ENCODE measurements around the gene PRKCA. TPM values are rescaled to one million over a fixed set of nuclear protein-coding genes. Genes with fewer than 3 reads are reported as not detected.

Gene PRKCA
- total and polyA plus RNA-seq, 9 of the 15 experiments (the other 6 are each of a cell fraction or from before 2014, with no cell fraction given): 3.2 to 33.0 (median 17.8) TPM

DNA sequence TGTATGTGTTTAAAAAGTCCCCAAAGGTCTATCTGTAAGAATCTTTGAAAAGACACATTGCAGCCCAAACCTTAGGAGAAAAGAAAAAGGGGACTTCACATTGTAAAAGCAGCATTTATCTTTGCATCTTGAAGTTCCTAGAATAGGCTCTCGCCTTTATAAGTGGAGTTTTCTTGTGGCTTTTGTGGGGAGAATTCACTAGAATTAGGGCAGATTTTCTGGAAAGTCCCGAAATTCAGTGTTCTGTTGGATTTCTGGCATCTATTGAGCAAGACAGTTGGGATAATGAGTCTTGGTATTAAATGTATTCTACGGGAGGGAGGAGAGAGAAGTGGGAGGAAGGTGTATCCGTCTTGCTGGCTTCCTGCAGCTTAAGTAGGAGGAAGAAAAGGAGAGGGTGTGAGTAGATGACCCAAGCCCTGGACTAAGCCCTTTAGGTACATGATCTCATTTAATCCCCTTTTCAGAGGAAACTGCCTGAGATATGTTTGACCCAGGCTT lies 62.6 kb downstream of the PRKCA start (continued):
- TF ChIP-seq CEBPG (CRISPR knock-in tag; IDR thresholded peaks at IDR 0.05) (no peak), CEBPG (tag; conservative IDR thresholded peaks at IDR 0.05 in 1 of 2, IDR thresholded peaks at IDR 0.05 in 1 of 2) (peak in 1 of 2 experiments; percentile 33; a peak in 1 of 4 replicates), NELFE (IDR thresholded peaks at IDR 0.05; ENCODE audit: insufficient read depth, insufficient read length) (no peak)
- TF ChIP-seq, protein P1, sequence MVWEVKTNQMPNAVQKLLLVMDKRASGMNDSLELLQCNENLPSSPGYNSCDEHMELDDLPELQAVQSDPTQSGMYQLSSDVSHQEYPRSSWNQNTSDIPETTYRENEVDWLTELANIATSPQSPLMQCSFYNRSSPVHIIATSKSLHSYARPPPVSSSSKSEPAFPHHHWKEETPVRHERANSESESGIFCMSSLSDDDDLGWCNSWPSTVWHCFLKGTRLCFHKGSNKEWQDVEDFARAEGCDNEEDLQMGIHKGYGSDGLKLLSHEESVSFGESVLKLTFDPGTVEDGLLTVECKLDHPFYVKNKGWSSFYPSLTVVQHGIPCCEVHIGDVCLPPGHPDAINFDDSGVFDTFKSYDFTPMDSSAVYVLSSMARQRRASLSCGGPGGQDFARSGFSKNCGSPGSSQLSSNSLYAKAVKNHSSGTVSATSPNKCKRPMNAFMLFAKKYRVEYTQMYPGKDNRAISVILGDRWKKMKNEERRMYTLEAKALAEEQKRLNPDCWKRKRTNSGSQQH (CRISPR knock-in tag; IDR thresholded peaks at IDR 0.05): no peak

DNA sequence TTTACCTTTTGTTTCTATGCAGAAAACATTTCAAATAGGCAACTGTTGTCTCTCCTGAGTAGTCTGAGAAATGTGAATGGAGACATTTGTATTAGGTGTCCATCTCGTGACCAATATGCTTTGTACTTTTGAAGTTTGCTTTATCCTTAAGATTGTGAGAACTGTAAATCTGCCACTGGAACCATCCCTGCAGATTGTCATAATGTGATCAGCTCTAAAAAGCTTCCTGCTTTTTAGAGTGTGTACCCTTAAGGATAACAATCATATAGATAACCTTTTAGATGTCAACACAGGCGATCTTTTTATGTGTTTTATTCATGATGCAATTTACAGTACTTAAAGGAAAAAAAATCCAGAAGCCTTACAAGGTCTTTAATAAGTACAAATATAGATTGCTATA lies 63.5 kb downstream of the PRKCA start:
- H3K9me1 ChIP-seq (ENCODE audit: control insufficient read depth, insufficient read depth, low read length): no peaks in the 10 kb centered on the region
- ATAC-seq (no peak), FAIRE-seq (no peak), DNase-seq (ENCODE audit: extremely low read depth in 1 of 4, low spot score in 3 of 4) (no peak)
- WGBS (ENCODE audit: insufficient coverage, low coverage, missing lambda C conversion rate): 14% methylated on average over 2 of the region's 2 CpGs
- CTCF ChIA-PET (ENCODE audit: low intra/inter-chr PET ratio): no interaction called here
- in situ Hi-C loops (cut with MboI) (no loop called here), intact Hi-C loops (cut with micrococcal nuclease) (no loop called here)
- no peak overlapping the region for H3K9ac ChIP-seq (ENCODE audit: insufficient read depth in 1 of 2, low read depth in 2 of 2, low read length in 2 of 2)
- H3K27me3 ChIP-seq (ENCODE audit: control insufficient read depth in 2 of 2, insufficient read depth in 2 of 2, low read length in 2 of 2): no peaks in the 10 kb centered on the region
- H3K79me2 ChIP-seq (ENCODE audit: control insufficient read depth, insufficient read depth, low read length): peaks cover 8% of the 10 kb centered on the region
- H4K20me1 ChIP-seq (replicated peaks; ENCODE audit: control insufficient read depth, insufficient read depth, low read length): peaks cover 3% of the 10 kb centered on the region; the same call in 1 of the 2 replicates
- H3K9me3 ChIP-seq (replicated peaks; ENCODE audit: control insufficient read depth, insufficient read depth, low read depth, low read length): no peaks in the 10 kb centered on the region
- H3K36me3 ChIP-seq (ENCODE audit: control insufficient read depth, insufficient read depth, low read length): no peaks in the 10 kb centered on the region
- POLR2A ChIA-PET: no interaction called here
- H3K4me3 ChIP-seq: no peak overlapping the region
- TF ChIP-seq RBM34 (IDR thresholded peaks at IDR 0.05; ENCODE audit: borderline replicate concordance, insufficient read depth, low read length) (no peak), MEIS2 (IDR thresholded peaks at IDR 0.05; ENCODE audit: partially characterized antibody) (peak; percentile 47), CEBPG (CRISPR knock-in tag; IDR thresholded peaks at IDR 0.05) (no peak), CEBPG (tag; conservative IDR thresholded peaks at IDR 0.05 in 1 of 2, IDR thresholded peaks at IDR 0.05 in 1 of 2) (0 out of 4 replicates have a peak, but pooled peaks of 1 of the 2 experiments have one; percentile 8), SP2 (IDR thresholded peaks at IDR 0.05; ENCODE audit: extremely low read depth, low read depth, low read length, poor library complexity, severe bottlenecking) (no peak)
- peaks cover 0 to 18% of the 10 kb centered on the region in 2 experiments; a peak in 3 of 5 replicates for H3K4me1 ChIP-seq (replicated peaks in 1 of 2; ENCODE audit: control insufficient read depth in 2 of 2, insufficient read depth in 2 of 2, low read length in 2 of 2)
- H3K4me2 ChIP-seq (ENCODE audit: insufficient read depth, low read length): no peak overlapping the region
- no peak overlapping the region for H3K27ac ChIP-seq (ENCODE audit: extremely low read depth, low read depth, low read length)
- H2AFZ ChIP-seq (ENCODE audit: low read depth, low read length): no peak overlapping the region
- no TSS peak for BruUV-seq (replicated peaks)

All from K562 (cell line).